ENCODE results near the gene SAMD3. TPM values are rescaled to one million over a fixed set of nuclear protein-coding genes. Genes with fewer than 3 reads are reported as not detected.

The SAMD3 gene
- total RNA-seq, 1 experiment from 2014 or later, result not detected

GRCh38 chr6:130161683-130162404 lies 60.9 kb downstream of the SAMD3 start:
- H3K27ac ChIP-seq (ENCODE audit: low read length), result no peak overlapping the region
- H3K36me3 ChIP-seq (ENCODE audit: control insufficient read depth, insufficient read depth, low read length), result no peaks in the 10 kb centered on the region
- ChIA-PET POLR2A (no interaction called here), CTCF (no interaction called here)
- H3K9me3 ChIP-seq (ENCODE audit: control insufficient read depth, insufficient read depth, low read depth, low read length), result peaks cover 10% of the 10 kb centered on the region
- intact Hi-C loops (cut with micrococcal nuclease; ENCODE audit: unreplicated experiment) (no loop called here), in situ Hi-C loops (cut with HindIII; ENCODE audit: low pct_unique_long_range_greater_than_20kb, low sequenced_read_pairs) (no loop called here)
- TF ChIP-seq POLR2AphosphoS5 (IDR thresholded peaks at IDR 0.05; ENCODE audit: low read depth, low read length), result no peak
- no peak for TF ChIP-seq REST (IDR thresholded peaks at IDR 0.05; ENCODE audit: insufficient read depth in 1 of 2, low read depth in 2 of 2, low read length in 1 of 2)
- no peak for TF ChIP-seq TCF7L2 (IDR thresholded peaks at IDR 0.05; ENCODE audit: low read depth, low read length)
- no peak for TF ChIP-seq SIN3A (IDR thresholded peaks at IDR 0.05; ENCODE audit: borderline replicate concordance, insufficient read depth, low read depth, low read length)
- TF ChIP-seq CTCF (IDR thresholded peaks at IDR 0.05), result no peak
- no TSS peak for BruUV-seq (replicated peaks)
- ATAC-seq (no peak), DNase-seq (ENCODE audit: low read depth, low spot score) (no peak)
- H3K4me3 ChIP-seq (ENCODE audit: low read depth in 2 of 2, low read length in 2 of 2), result no peak overlapping the region
- H3K27me3 ChIP-seq (ENCODE audit: control insufficient read depth, insufficient read depth, low read length), result no peaks in the 10 kb centered on the region
- H3K4me1 ChIP-seq (ENCODE audit: control insufficient read depth, insufficient read depth, low read length), result no peaks in the 10 kb centered on the region

- ChIA-PET CTCF (no interaction called here), POLR2A (no interaction called here)
- Histone ChIP-seq H3K4me3 (ENCODE audit: low read depth in 2 of 2, low read length in 2 of 2) (no peak overlapping the region), H3K36me3 (ENCODE audit: control insufficient read depth, insufficient read depth, low read length) (no peaks in the 10 kb centered on the region), H3K27me3 (ENCODE audit: control insufficient read depth, insufficient read depth, low read length) (no peaks in the 10 kb centered on the region), H3K9me3 (ENCODE audit: control insufficient read depth, insufficient read depth, low read depth, low read length) (peaks cover 10% of the 10 kb centered on the region), H3K4me1 (ENCODE audit: control insufficient read depth, insufficient read depth, low read length) (no peaks in the 10 kb centered on the region), H3K27ac (ENCODE audit: low read length) (no peak overlapping the region)
- in situ Hi-C loops (cut with HindIII; ENCODE audit: low pct_unique_long_range_greater_than_20kb, low sequenced_read_pairs) (no loop called here), intact Hi-C loops (cut with micrococcal nuclease; ENCODE audit: unreplicated experiment) (no loop called here)
- DNase-seq (ENCODE audit: low read depth, low spot score) (no peak), ATAC-seq (no peak)
- TF ChIP-seq TCF7L2 (IDR thresholded peaks at IDR 0.05; ENCODE audit: low read depth, low read length), result no peak
- TF ChIP-seq POLR2AphosphoS5 (IDR thresholded peaks at IDR 0.05; ENCODE audit: low read depth, low read length), result no peak
- no peak for TF ChIP-seq CTCF (IDR thresholded peaks at IDR 0.05)
- no peak for TF ChIP-seq SIN3A (IDR thresholded peaks at IDR 0.05; ENCODE audit: borderline replicate concordance, insufficient read depth, low read depth, low read length)
- TF ChIP-seq REST (IDR thresholded peaks at IDR 0.05; ENCODE audit: insufficient read depth in 1 of 2, low read depth in 2 of 2, low read length in 1 of 2), result no peak
- no TSS peak for BruUV-seq (replicated peaks)
Measured at GRCh38 chr6:130159956-130160355, 62.8 kb downstream of the SAMD3 start.

Measured in Panc1 (cell line).